HG02973 (cell line): ENCODE measurements around the gene BAIAP2.
A peak's percentile ranks its signal among the peaks of the same experiment; 100 is the strongest.
"Not testable (repeated sequence)": the region's sequence is repeated elsewhere in the genome, so short reads cannot be mapped to it uniquely, and the experiment has no call there.

Experiments used
- ATAC-seq: cut with Tn5 transposase; IDR thresholded peaks from one replicate; pipeline ENCODE4 v1.9.1; 2021; ENCODE audit warnings: moderate library complexity; ENCODE audit not compliant: unreplicated experiment

BAIAP2 gene

DNA sequence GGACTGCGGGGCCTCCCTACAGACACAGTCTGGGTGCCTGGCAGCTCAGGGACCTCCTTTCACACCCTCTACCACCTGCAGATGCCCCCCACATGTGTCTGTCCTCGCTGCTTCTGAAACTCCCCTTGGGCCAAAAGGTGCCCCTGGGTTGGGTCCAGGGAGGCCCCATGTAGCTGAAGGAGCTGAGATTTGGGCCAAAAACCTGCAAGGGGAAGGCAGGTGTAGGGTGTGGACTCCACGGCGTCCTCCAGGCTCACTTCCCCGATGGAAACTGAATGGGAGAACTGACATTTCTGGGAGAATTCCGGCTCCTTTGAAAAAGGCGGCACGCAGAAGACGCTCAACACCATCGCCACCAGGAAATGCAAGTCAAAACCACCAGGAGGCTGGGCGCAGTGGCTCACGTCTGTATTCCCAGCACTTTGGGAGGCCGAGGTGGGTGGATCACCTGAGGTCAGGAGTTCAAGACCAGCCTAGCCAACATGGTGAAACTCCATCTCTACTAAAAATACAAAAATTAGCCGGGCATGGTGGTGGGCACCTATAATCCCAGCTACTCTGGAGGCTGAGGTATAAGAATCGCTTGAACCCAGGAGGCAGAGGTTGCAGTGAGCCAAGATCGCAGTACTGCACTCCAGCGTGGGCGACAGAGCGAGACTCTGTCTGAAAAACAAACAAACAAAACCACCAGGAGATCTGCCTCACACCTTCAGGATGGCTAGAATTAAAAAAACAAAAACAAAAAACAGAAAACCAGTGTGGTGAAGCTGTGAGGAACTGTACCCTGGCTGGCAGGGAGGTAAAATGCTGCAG, 13.2 kb upstream of the BAIAP2 start:
- ATAC-seq = no peak

DNA sequence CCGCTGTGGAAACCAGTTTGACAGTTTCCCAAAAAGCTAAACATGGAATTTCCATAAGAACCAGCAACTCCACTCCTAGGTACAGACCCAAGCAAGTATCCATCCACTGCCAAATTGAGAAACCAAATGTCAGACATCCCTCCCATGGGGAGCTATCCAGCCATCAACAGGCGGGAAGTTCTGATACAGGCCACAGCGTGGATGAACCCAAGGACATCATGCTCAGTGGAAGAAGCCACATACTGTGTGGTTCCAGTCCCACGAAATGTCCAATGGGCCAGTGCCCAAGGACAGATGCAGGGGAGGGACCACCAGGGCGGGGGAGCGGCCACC, 12.6 kb upstream of the BAIAP2 start:
- ATAC-seq = no peak

DNA sequence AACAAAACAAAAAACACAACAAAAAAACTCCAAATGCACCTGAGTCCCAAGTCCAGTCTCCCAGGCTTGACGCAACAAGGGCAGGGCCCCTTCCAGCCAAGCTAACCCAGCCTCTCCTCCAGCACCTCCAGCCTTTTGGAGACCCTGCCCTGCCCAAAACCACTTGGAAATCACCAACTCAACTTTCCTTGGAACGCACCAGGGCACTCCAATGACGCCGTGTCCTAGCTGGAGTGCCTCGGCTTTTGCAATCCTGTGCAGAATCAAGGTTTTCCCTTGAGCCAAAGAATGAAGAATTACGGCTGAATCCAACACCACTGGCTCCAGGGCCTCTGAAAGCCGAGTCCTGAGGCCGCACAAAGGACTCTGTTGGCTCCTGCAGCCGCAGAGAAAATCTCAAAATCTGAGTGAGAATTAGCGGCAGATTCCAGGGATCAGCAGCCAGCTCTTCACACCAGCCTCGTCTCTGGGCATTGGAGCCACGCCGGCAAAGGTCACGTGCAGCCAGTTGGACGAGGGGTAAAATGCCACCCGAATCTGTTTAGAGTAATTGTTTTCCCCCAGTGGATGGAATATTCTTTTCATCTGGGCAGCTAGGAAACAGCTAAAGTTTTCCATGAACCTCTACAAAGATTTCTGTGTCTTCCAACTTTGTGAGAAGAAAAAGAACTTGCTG, 9.7 kb upstream of the BAIAP2 start:
- no peak for ATAC-seq

DNA sequence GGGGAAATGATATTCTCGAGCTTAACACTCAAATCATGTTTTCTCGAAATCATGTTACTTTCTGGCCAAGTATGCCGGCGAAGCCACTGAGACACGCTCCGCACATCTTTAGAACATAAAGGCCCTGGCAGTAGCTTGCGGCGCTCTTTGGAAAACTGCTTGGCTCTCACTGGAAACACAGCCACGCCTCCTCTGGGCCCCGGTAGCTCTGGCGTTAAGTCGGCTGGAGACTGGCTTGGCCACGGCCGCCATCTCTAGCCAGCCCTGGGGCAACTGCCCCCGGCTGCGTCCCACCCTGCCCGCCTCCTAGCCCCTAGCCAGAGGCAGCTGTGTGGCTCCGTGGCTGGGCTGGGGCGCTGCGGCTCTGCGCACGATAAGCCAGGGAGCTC, 9.2 kb upstream of the BAIAP2 start:
- no peak for ATAC-seq

DNA sequence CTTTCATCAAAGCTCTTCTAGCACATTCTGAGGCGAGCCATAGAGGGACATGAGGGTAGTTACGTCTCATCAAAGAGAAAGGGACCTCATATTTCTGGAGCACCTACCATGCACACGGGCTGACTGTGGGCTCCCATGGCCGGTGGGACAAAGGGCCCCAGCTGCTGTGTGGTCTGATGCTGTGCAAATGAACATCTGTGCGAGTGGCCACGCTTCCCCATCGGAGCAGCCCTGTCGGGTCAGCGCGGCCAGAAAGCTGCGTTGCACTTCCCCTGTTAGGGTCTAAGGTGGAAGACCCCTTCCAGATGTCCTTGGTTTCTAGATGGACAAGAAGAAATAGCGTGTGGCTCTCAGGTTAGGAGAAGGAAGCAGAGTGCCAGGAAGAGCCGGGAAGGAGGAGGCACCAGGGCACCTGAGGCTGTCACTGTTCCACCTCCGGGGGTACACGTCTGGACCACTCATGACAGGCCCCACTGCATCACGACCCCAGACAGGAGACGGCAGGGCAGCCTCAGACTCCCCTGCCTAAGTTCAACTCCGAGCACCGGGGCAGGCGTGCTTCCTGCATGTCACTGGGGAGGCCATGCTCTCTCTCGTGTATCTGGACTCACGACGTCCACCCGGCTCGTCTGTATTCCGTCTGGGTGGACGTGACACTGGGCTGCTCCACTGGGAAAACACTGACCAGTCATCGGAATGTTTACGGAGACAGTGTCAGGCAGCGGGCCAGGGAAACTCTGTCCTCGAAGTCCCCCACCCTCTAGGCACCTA, 8.5 kb upstream of the BAIAP2 start:
- ATAC-seq = no peak

DNA sequence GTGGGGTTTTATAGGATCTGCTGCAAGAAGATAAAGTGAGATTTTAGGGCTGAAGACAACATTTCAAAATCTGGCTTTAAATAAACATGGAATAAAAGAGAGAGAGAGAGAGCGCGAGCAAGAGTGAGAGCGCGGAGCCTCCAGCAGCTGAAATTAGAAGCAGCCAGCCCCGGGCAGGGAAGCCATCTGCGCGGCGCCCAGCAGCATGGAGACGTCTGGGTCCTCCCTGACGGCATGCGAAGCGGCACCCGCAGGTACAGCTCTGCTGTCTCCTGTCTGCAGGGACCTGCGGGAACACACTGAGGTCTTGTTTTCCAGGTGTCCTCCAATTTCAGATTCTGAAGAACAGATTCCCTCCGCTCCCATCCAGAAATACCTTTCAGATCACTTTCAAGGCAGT, 7.9 kb upstream of the BAIAP2 start:
- ATAC-seq = no peak

DNA sequence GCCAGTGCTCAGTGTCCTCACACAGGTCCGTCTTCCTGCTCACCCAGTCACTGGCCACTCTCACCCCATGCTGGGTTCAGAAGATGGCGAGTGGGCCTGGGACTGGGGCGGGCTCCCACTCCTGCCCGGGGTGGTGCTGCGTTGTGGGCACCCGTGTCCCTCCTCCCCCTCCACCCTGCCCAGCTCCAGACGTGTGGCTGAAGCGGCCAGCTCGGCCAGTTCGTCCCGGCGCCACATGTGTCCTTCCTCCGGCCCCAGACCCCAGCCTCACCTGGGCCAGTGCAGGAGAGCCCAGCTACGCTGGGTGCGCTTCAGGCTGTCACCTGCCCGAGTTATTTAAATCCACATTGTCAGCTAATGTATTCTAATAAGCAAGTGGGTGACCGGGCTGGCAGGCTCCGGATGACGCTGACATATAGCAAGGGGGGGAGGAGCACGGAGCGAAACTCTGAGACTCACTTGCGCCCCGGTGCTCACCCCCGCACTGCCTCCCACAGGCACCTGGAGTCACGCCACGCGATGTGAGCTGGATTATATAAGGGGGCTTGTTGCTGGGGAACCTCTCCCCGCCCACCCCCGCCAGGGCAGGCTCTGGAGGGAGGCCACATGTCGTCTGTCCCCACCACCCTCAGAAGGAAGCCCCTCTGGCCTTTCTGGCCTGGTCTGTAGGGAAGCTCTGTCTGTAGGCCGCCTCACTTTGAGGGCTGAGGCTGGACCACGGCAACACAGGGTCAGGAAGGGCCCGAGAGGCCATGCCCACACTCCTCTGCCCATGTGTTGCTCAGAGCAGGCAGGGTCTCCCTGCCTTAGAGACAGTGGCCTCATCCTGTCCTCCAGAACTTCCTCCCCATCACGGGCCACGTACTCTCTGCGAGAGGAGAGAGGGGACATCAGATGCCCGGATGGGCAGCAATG, 7.1 kb upstream of the BAIAP2 start:
- ATAC-seq = no peak

DNA sequence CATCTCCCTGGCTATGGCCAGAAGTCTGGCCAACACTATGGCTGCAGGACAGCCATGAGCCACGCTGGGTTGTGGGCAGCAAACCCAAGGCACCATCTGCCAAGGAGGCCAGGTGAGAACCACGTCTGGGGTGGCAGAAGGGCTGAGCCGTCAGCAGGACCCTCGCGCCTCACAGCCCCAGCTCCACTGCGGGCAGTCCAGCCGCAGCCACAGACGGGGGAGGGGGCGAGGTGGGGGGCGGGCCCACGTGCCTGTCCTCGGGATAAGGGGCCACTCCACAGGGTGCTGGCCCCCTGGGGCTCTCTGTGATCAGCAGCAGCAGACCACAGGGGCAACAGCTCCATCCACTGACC, 6.5 kb upstream of the BAIAP2 start:
- no peak for ATAC-seq

DNA sequence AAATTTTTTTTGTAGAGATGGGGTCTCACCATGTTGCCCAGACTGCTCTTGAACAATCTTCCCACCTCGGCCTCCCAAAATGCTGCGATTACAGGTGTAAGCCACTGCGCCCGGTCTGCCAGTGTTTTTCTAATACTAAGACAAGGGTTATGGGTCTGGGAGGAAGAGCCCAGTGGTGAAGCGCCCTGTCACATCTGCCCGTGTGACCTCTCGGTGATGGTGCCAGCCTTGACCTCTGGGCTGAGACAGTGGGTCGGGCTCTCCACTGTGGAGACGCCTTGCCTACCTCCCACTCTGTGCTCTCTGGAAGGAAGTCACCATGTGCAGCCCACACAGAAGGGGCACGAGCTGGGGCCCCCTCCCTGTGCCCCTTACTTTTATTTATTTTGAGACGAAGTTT, 5.1 kb upstream of the BAIAP2 start:
- ATAC-seq = no peak

DNA sequence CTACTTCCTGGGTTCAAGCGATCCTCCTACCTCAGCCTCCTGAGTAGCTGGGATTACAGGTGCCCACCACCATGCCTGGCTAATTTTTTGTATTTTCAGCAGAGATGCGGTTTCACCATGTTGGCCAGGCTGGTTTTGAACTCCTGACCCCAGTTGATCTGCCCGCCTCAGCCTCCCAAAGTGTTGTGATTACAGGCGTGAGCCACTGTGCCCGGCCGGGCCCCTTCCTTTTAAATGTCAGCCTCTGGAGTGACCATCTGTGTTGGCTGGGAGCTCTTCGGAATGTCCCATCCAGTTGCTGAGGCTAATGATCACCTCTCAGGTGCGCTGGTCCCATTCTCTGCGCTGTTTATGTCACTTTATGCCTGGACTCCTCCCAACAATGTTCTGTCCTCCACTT, 4.6 kb upstream of the BAIAP2 start:
- not testable (repeated sequence) for ATAC-seq

DNA sequence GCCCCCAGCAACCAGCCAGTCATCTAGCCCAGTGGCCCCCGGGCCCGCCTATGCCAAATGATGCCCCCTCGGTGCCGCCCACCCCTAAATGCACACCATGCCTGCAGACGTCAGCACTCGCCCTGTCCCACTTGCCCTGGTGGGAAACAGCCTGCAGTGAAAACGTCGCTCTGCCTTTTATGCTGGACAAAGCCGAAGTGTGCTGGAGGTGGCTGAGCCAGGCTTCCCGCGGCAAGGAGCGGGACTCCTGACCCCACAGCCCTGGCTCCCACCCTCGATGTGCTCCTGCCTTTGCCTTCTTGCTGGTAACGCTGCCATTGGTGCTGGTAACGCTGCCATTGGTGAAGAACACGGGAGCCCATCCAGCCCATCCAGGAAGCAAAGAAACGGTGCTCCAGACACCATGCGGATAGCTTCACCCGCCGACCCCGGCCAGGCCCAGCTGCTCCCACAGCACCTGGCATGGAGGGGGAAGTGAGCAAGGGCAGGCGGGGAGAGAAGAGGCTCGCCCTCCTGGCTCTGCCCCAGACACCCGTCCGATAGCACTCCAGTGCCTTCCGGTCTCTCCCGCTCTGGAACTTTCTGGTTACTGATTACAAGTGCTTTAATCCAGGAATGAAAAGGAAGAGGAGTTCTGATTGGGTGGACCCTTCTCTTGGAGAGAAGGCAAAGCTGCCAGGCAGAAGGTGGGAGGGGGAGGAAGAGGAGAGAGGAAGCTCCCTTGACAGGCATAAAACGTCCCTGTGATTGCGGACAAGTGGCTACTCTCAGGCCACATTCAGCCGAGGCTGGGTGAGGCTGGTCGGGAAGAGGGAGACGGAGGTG, 4.0 kb upstream of the BAIAP2 start:
- ATAC-seq = no peak

DNA sequence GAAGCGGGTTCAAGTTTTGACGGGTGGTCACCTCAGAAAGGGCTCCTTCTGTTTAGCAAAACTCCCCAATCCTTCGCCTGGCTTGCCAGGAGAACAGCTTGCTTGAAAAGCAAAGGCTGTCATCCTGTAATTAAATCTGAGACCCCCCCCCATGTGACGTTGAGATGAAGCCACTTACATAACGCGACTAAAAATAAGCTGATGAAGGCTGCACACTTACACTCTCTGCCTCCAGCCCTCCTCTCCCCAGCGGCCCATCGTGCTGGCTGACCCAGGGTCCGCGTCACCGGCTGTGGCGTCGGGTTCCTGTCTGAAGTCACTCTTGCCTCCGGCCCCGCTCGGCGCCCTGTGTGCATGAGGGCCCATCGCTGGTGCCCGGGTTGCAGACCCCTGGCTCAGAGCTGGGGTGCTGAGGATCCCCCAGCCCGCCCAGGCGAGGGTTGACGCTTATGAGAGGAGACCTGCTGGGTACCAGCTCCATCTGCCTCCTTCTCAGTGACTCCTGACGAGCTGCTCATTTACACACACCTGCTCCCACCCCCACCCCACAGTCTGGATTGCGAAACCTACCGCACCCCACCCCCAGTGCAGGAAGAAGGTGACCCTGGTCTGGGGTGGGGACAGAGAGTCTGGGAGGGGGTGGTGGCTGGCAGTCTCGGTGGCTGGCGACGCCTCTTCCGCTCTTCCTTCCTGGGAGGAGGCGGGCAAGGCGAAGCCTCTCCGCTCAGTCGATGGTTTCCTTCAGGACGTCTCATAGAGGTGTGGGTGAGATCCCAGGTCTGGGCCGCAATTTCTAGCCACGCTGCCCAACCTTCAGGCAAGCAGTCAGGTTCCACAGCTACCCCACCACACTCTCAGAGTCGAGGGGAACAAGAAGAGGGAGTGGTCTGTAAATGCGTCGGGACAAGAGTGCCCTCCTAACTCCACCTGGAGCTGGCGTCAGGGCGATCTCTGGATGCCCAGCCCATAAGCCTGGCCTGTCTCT, 3.1 kb upstream of the BAIAP2 start:
- ATAC-seq = no peak

DNA sequence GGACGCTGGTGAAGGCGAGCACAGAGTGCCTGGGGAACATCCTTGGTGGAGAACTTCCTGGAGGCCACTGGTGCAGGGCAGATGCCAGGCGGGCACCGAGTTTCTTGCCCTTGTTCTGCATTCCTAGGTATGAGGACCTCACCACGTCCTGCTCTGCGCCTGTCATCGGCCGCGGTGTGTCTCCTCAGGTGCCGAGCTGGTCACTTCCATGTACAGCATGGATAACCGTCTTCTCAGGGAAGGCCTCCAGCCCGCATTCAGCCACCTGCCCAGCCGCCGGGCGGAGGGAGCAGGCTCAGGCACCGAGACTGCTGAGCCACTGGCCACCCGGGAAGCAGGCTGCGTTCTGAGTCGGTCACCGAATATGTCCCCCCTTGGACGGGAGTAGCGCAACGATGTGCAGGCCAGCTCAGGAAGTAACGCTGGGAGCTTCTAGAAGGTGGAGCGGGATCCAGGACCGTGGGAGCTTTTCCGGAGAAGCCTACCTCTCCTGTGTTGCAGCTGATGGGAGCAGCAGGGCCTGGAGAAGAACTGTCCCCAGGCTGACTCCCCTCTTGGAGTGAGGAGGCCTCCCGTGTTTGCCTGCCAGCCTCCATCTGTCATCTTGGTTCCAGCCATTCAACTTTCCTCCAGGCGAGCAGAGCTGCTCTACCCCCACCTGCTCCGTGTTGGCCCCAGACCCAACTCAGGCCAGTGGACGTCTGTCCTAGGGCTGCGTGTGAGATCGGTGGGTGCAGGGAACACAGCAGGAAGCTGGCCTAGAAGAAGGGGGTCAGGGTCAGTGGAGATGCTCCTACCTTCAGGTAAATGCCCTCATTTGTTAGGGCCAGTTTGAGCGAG, 2.1 kb upstream of the BAIAP2 start:
- ATAC-seq = no peak

DNA sequence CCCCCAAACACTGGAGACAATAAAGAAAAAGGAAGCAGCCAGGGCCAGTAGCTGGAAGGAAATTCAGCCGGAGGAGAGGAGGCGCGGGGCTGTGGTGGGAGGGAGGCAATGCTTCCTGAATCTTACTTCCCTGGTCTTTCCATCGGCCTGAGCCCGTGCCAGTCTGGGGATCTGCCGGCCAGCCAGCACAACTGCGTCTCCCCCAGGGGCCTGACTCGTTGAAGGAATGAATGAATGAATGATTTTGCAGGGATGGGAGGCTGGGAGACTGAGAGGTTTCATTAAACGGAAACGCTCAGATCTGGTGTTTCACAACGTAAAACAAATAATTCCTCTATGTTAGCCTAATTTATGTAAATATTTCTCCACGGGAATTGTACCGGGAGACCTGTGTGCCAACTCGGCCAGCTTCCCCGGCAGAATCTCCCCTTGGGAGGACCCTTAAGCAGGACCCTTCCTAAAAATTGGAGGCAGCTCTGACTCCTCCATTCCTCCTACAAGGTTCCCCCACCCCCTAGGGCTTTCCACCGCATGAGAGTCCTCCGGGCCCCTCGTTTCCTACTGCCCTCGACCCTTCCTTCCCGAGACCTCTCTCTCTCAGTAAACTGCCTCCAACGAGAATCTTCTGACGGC, 1.3 kb upstream of the BAIAP2 start:
- no peak for ATAC-seq

DNA sequence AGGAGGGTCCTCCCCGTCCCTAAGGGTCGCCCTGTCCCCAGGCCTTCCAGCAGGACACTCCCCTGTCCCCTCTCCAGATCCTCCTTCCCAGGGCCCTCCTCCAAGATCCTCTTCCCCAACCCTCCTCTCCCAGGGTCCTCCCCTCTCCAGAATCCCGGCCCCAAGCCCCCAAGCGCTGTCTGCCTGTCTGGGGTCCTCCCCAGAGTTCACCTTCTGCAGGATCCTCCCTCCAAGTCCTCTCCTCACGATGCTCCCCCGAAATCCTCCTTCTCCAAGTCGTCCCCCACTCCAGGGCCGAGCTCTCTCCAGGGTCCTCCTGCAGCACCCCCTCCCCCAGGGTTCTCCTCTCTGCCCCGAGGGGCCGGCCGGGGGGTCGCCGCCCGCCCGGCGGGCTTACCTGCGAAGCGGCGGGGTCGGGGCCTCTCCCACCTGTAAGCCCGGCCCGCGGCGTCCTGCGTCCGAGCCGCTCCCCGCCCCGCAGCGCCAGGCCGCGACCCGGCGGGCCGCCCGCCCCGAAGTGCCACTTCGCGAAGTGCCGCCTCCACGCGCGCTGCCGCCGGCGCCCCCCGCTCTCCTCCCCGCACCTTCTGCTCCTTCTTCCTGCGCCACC, 678 bp upstream of the BAIAP2 start:
- ATAC-seq = peak; percentile 10

DNA sequence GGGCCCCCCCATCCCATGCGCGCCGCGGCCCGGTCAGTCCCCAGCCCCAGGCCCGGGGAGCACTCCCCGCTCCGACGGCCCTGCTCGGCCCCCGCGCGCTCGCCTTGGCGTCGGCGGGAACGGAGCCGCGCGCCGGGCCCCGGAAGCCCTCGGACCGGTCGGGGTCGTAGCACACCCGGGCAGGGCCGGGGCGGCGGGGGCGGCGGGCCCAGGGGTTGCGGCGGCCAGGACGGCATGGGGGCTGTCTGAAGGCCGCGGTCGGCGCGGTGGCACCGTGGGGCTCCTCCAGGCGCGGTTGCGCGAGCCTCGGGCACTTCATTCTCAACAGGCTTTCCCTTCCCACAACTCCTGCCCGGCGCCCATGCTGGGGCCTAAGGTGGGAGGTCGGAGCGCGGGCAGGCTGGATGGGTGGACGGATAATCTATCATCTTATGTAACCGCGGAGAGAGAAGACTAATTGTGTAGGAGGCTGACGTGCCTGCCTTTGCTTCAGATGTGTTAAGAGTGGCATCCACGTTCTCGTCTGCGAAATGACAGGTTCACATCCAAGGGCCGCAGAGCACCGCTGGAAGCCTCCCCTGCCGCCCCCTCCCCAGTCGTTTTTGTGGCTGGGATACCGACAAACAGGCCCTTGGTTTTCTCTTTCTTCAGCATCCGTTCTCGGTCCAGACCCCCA, 708 bp downstream of the BAIAP2 start:
- ATAC-seq = no peak
